ENCODE measurements around the gene GPR3. TPM values are rescaled to one million over a fixed set of nuclear protein-coding genes. Genes with fewer than 3 reads are reported as not detected.

The GPR3 gene
- total RNA-seq, 2 donors from 2014 or later, result 0.26 to 0.42 TPM

GRCh38 chr1:27409669-27410068, 17.2 kb downstream of the GPR3 start:
- Mint-ChIP-seq H3K9me3 (no peaks in the 10 kb centered on the region), H3K4me1 (no peaks in the 10 kb centered on the region), H3K27me3 (no peaks in the 10 kb centered on the region), H3K4me3 (no peak overlapping the region), H3K27ac (no peak overlapping the region), H3K36me3 (ENCODE audit: low read depth) (peaks cover 83% of the 10 kb centered on the region)
- no peak for ATAC-seq (replicated peaks)

- peaks cover 93% of the 10 kb centered on the region for H3K36me3 Mint-ChIP-seq (ENCODE audit: low read depth)
- ATAC-seq (replicated peaks), result no peak
Observed at GRCh38 chr1:27410709-27411108, 18.3 kb downstream of the GPR3 start.

DNA sequence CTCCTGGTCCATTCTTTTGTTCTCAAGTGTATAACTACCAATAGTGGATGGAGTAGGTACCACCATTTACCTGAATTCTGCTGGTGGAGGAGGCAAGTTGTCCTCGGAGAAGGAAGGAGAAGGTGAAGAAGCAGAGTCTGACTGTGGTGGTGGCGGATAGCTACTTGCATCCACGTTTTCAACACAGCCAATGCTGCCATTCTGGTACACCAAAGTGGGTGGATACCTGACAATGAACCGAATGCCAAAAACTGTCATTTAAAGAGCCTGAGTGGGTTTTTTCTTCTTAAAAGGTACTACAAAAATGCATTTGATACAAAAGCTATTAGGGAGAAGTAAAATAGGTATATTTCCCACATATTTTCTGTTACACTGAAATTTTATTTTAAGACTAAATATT, 20.1 kb downstream of the GPR3 start:
- peaks cover 97% of the 10 kb centered on the region for H3K36me3 Mint-ChIP-seq (ENCODE audit: low read depth)
- no peak overlapping the region for H3K27ac Mint-ChIP-seq
- H3K4me3 Mint-ChIP-seq, result no peak overlapping the region
- no peaks in the 10 kb centered on the region for H3K27me3 Mint-ChIP-seq
- peaks cover 5% of the 10 kb centered on the region for H3K4me1 Mint-ChIP-seq
- no peaks in the 10 kb centered on the region for H3K9me3 Mint-ChIP-seq
- no peak for ATAC-seq (replicated peaks)

More at GRCh38 chr1:27410709-27411108, 18.3 kb downstream of the GPR3 start:
- Mint-ChIP-seq H3K4me3 (no peak overlapping the region), H3K4me1 (no peaks in the 10 kb centered on the region), H3K27me3 (no peaks in the 10 kb centered on the region), H3K9me3 (no peaks in the 10 kb centered on the region), H3K27ac (no peak overlapping the region)

DNA sequence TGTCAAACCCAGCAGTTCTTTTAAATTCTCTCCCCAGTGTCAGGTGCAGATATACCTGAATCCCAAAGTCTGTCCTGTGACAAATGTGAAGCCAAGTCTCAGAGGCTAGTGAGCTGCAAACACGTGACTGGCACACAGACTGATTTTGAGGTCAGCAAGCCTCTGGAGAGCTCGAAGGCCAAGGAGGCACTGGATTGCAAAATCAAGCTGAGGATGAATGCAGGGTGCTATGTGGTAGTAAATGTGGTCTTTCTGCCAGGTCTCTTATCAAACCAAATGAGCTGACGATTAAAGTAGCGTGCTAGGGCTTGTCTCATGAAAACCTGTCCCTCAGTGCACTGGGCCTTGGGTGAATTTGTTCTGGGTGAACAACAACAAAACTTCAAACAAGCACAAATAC, 20.6 kb downstream of the GPR3 start:
- Mint-ChIP-seq H3K36me3 (ENCODE audit: low read depth) (peaks cover 97% of the 10 kb centered on the region), H3K27me3 (no peaks in the 10 kb centered on the region), H3K9me3 (no peaks in the 10 kb centered on the region), H3K27ac (no peak overlapping the region), H3K4me1 (peaks cover 6% of the 10 kb centered on the region), H3K4me3 (no peak overlapping the region)
- ATAC-seq (replicated peaks), result no peak

DNA sequence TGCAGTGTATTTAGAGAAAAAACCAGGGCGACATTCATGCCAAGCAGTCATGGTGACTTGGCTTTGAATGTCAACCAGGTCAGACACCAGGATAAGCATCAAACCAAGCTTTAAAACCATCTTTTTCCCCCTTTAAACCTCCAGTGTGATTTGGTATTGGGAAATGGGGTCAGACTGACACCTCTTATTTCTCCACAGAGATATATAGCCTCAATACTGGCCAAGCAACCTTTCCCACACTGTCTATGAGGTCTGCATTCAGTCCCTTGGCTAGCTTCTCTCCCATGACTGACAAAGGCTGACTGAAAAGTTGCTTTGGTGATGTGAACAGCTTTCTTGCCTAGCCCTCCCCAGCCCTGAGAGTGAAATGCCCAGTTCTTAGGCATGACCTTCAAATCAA, 21.7 kb downstream of the GPR3 start:
- Mint-ChIP-seq H3K4me3 (no peak overlapping the region), H3K27me3 (no peaks in the 10 kb centered on the region), H3K9me3 (no peaks in the 10 kb centered on the region), H3K4me1 (peaks cover 16% of the 10 kb centered on the region), H3K36me3 (ENCODE audit: low read depth) (peaks cover 97% of the 10 kb centered on the region), H3K27ac (peak overlapping the region; percentile 11)
- no peak for ATAC-seq (replicated peaks)

GRCh38 chr1:27416387-27417111, 24.1 kb downstream of the GPR3 start:
- ATAC-seq (replicated peaks), result peak; percentile 59
- H3K27ac Mint-ChIP-seq, result peak overlapping the region; percentile 65
- peaks cover 16% of the 10 kb centered on the region for H3K4me1 Mint-ChIP-seq
- H3K36me3 Mint-ChIP-seq (ENCODE audit: low read depth), result peaks cover 79% of the 10 kb centered on the region
- no peak overlapping the region for H3K4me3 Mint-ChIP-seq
- H3K9me3 Mint-ChIP-seq, result no peaks in the 10 kb centered on the region
- no peaks in the 10 kb centered on the region for H3K27me3 Mint-ChIP-seq

GRCh38 chr1:27417713-27418112, 25.3 kb downstream of the GPR3 start:
- Mint-ChIP-seq H3K27ac (peak overlapping the region; percentile 87), H3K4me3 (peak overlapping the region; percentile 56), H3K36me3 (ENCODE audit: low read depth) (peaks cover 71% of the 10 kb centered on the region), H3K4me1 (peaks cover 16% of the 10 kb centered on the region), H3K27me3 (no peaks in the 10 kb centered on the region), H3K9me3 (no peaks in the 10 kb centered on the region)
- no peak for ATAC-seq (replicated peaks)

DNA sequence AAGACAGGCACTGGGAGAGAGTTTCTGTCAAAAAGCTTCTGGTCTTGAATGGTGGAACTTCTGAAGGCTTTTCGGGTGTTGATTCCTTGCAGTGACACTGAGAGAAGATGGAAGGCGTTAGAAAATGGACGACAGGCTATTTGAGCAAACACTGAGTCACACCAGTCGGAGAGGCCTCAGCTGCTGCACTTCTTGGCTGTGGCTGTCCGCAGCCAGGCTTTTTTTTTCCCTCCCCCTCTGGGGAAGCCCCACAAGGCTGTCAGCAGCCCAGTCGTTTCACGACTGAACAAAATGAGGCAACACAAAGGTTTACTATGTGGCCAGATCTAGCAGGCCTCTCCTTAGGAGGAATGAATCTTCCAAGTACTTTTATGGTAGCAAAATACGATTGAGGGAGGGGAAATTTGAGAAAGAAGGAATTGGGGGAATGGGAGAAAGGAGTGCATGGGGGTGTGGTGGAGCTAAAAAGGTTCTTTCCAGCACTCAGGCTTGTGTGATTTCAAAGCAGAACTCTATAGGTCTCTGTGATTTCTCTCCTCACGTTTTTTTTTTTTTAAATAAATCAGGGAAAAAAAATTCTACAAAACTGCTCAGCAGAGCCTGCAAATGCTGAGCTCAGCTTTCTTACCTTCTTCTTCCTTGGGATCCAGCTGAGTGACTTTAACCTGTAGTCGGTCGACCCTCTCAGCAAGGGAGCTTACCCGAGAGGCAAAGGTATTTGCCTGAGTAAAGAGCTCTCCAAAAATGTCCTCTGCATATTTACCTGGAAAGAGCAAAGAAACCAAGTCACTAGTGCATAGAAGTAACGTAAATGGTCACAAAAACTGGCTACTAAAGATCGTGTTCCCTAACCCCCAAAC, 26.1 kb downstream of the GPR3 start:
- ATAC-seq (replicated peaks), result peak; percentile 99
- Mint-ChIP-seq H3K27ac (peak overlapping the region; percentile 87), H3K9me3 (no peaks in the 10 kb centered on the region), H3K36me3 (ENCODE audit: low read depth) (peaks cover 63% of the 10 kb centered on the region), H3K4me3 (peak overlapping the region; percentile 56), H3K27me3 (no peaks in the 10 kb centered on the region), H3K4me1 (peaks cover 16% of the 10 kb centered on the region)

- Mint-ChIP-seq H3K27ac (peak overlapping the region; percentile 42), H3K4me1 (peaks cover 16% of the 10 kb centered on the region), H3K9me3 (no peaks in the 10 kb centered on the region), H3K27me3 (no peaks in the 10 kb centered on the region), H3K4me3 (no peak overlapping the region), H3K36me3 (ENCODE audit: low read depth) (peaks cover 62% of the 10 kb centered on the region)
- ATAC-seq (replicated peaks), result no peak
Observed at GRCh38 chr1:27423709-27424108, 31.3 kb downstream of the GPR3 start.

- Mint-ChIP-seq H3K27ac (peak overlapping the region; percentile 20), H3K36me3 (ENCODE audit: low read depth) (peaks cover 59% of the 10 kb centered on the region), H3K4me3 (peak overlapping the region; percentile 83), H3K9me3 (no peaks in the 10 kb centered on the region), H3K4me1 (peaks cover 29% of the 10 kb centered on the region), H3K27me3 (no peaks in the 10 kb centered on the region)
- ATAC-seq (replicated peaks), result no peak
Observed at GRCh38 chr1:27427329-27427728, 34.9 kb downstream of the GPR3 start.

- H3K9me3 Mint-ChIP-seq, result no peaks in the 10 kb centered on the region
- H3K4me3 Mint-ChIP-seq, result peak overlapping the region; percentile 83
- H3K36me3 Mint-ChIP-seq (ENCODE audit: low read depth), result peaks cover 59% of the 10 kb centered on the region
- no peaks in the 10 kb centered on the region for H3K27me3 Mint-ChIP-seq
- peaks cover 29% of the 10 kb centered on the region for H3K4me1 Mint-ChIP-seq
- ATAC-seq (replicated peaks), result no peak
- peak overlapping the region; percentile 89 for H3K27ac Mint-ChIP-seq
Observed at GRCh38 chr1:27427816-27428315, 35.4 kb downstream of the GPR3 start.

DNA sequence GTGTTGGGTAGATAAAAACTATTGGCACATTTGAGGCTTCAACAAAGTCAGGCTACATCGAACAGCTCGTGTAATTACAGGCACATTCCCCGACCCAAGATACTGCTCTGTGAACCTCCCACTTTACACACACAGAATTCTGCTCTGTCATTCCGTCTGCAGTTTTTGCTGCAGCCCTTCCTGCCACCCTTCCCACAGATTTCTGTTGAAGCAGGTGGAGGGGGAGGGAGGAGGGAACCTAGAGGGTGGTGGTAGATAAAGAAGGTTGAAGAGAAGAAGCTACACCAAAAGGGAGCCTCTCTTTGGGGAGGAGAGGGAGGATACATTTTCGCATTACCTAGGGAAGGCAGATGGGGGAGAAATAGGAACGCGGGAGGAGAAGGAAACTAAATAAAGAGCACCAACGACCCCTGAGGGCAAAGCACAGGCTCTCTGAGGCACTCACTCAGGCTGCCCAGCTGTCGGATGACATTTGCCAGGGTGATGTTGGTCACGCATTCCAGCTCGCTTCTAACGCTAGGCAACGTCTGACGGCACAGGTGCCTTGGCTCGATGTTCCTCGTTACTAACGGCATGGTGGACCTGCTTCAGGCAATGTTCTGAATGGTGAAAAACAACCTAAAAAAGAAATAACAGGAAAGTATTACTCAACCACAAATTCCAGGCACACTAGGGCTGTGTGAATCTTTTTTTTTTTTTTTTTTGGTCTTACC, 36.0 kb downstream of the GPR3 start:
- ATAC-seq (replicated peaks), result peak; percentile 57
- peak overlapping the region; percentile 83 for H3K4me3 Mint-ChIP-seq
- H3K9me3 Mint-ChIP-seq, result no peaks in the 10 kb centered on the region
- H3K27me3 Mint-ChIP-seq, result no peaks in the 10 kb centered on the region
- H3K27ac Mint-ChIP-seq, result peak overlapping the region; percentile 89
- peaks cover 33% of the 10 kb centered on the region for H3K4me1 Mint-ChIP-seq
- peaks cover 59% of the 10 kb centered on the region for H3K36me3 Mint-ChIP-seq (ENCODE audit: low read depth)

DNA sequence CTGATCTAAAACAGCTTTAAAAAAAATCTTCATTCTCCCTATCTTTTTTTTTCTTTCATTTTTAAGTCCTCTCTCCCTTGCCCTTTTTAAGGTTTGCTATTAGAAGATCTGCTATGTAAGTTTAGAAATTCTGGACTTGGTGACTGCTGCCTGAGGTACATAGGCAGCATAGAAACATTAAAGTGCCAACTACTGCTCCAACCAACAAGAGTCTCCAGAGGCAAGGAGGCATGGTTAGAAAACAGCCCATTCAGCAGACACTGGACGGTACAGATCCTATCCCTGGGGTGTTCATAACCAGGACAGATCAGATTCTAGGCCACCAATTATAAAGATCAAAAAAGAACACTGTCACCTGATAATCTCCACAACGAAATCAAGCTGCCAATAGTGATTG, 36.6 kb downstream of the GPR3 start:
- Mint-ChIP-seq H3K27me3 (no peaks in the 10 kb centered on the region), H3K4me3 (peak overlapping the region; percentile 83), H3K27ac (peak overlapping the region; percentile 89), H3K36me3 (ENCODE audit: low read depth) (peaks cover 54% of the 10 kb centered on the region), H3K9me3 (no peaks in the 10 kb centered on the region), H3K4me1 (peaks cover 39% of the 10 kb centered on the region)
- peak; percentile 34 for ATAC-seq (replicated peaks)

DNA sequence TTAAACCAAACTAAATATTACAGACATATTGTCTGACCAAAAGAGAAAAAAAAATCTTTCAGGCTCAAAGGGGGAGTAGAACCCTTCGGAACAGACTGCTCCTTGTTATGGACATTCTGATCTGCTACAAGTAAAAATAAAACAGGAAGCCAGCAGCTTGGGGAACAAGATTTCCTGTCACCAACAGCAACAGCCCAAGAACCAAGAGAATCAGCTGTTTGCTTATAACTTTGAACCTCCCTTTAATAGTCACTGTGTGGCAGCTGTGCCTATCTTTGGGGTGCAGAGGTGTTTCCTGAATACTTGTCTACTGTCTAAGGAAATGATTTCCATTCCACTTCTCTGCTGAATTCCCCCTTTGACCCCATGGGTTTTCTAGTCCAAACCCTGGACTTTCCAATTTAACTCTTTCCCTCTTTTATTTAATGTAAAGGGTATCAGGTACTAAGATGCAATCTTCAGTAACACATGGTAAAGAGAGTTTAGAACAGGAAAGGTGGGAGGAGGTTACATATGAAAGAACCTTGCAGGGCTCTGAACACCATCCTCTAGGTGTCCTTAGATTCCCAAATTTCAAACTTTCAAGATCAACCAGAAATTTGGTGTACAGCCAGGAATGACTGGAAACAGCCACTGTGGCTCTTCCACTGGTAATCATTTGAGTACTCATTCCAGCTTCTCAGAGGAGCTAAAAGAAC, 38.6 kb downstream of the GPR3 start:
- Mint-ChIP-seq H3K36me3 (ENCODE audit: low read depth) (peaks cover 35% of the 10 kb centered on the region), H3K27me3 (no peaks in the 10 kb centered on the region), H3K4me1 (peaks cover 48% of the 10 kb centered on the region), H3K4me3 (peak overlapping the region; percentile 52), H3K27ac (peak overlapping the region; percentile 74), H3K9me3 (no peaks in the 10 kb centered on the region)
- ATAC-seq (replicated peaks), result peak; percentile 53

All from activated T-helper 17 cell treated with anti-CD3 and anti-CD28 coated beads, Interleukin-2, amount 50 U/mL, for 72 hours (primary cell).